Activated CD4-positive, CD25-positive, alpha-beta regulatory T cell treated with anti-CD3 and anti-CD28 coated beads, Interleukin-2, amount 50 U/mL, for 24 hours (primary cell): Measurements from ENCODE around the gene IL5RA.
A peak's percentile ranks its signal among the peaks of the same experiment; 100 is the strongest.

Experiments used
- ATAC-seq, 2 donors: fragments of 150-1000 bp; cut with Tn5 transposase; one replicate each; pipeline ENCODE4 v1.10.0; 2021; ENCODE audit warnings: mild to moderate bottlenecking in 1 of 2, moderate library complexity in 1 of 2

The IL5RA gene

GRCh38 chr3:3064297-3064696 is 45.9 kb downstream of the IL5RA start:
- no peak for ATAC-seq

DNA sequence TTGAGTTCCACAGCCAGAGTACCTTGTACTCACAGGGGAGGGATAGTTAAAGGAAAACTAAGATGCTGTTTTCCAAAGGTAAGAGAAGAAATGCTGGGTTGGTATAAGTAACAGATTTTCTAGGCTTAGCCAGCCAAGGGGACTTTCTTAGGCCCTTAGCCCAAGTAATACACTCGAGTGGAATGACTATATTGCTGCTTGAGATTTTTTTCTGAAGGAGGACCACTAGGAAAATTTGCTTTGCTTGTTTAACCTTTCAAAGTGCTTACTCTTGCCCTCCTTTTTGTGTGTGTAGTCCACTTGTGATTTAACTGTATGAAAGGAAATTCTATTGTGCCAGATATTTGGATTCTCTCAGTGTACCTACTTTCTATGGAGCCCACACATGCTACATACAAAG is 50.5 kb downstream of the IL5RA start:
- ATAC-seq = no peak

GRCh38 chr3:3053974-3054373 is 56.2 kb downstream of the IL5RA start:
- ATAC-seq = no peak

- ATAC-seq = no peak
Observed at GRCh38 chr3:3038201-3038991, 71.8 kb downstream of the IL5RA start.

DNA sequence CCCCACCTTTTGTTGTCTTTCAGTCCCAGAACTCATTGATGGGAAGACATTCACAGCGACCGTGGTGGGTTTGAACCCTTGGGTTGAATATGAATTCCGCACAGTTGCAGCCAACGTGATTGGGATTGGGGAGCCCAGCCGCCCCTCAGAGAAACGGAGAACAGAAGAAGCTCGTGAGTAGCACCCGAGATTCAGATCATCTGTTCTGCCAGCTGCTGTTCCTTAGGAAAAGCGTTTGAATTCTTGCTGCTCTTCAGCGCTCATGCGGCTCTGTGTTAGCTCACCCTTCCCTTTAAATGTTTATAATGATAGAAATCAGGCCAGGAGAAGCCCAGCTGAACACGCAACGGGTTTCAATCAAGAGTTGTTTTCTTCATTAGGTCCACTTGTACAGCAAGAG is 73.0 kb downstream of the IL5RA start:
- no peak for ATAC-seq

DNA sequence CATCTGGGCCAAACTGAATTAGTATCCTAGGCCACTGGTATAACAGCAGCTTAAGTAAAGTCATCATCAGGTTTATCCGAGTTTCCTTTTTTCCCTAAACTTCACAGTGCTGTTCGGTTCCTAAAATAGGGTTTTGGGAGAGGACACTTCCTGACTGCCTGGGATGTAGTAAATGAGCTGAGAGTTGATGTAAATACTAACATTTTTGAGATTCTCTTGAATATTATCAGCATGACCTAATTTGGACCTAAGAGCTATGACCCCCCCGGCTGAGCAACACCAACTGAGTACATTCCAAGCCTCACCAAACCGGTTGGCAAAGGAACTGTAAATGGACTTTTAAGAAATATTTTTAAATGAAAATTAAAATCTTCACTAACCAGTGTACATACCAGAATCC is 78.8 kb downstream of the IL5RA start:
- no peak for ATAC-seq

- peak; percentile 65 to 72 for ATAC-seq
Observed at GRCh38 chr3:3027976-3028567, 82.1 kb downstream of the IL5RA start.

GRCh38 chr3:3023111-3023745 is 86.9 kb downstream of the IL5RA start:
- no peak for ATAC-seq

GRCh38 chr3:3020209-3020608 is 90.0 kb downstream of the IL5RA start:
- ATAC-seq = no peak
